NCI-H146 (cell line): ENCODE results near the gene MATK.
A peak's percentile ranks its signal among the peaks of the same experiment; 100 is the strongest.

Source experiments
- DNase-seq: peaks from one replicate; lab custom pipeline; 2025; lab: John Stamatoyannopoulos, UW

MATK gene

GRCh38 chr19:3788996-3789778, 3.0 kb upstream of the MATK start:
- DNase-seq = no peak

DNA sequence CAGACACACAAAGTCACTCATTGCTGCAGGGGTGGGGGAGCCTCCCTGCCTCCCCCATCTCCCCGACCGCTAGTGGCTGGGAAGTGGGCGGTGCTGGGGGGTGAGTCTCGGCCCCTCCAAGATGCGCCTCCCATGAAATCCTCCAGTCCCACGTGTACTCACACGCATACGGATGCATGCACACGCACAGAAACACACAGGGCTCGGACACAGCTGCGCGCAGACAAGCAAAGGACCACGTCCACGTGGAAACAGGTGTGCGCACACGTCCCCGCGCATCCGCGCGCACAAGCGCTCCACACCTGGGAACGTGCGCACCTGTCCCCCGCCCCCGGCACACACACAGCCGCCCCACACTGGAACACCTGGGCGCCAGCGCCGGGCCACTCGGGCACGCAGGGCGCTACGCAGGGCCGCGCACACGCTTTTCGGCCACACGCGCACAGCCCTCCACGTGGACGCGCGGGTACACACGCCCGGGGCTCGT, 687 bp downstream of the MATK start:
- DNase-seq = peak; percentile 45

GRCh38 chr19:3784607-3785450, 1.4 kb downstream of the MATK start:
- no peak for DNase-seq

- DNase-seq = no peak
Measured at GRCh38 chr19:3783660-3784584, 2.3 kb downstream of the MATK start.

- DNase-seq = no peak
Measured at GRCh38 chr19:3782903-3783302, 3.3 kb downstream of the MATK start.

- no peak for DNase-seq
Measured at GRCh38 chr19:3782330-3782729, 3.9 kb downstream of the MATK start.

DNA sequence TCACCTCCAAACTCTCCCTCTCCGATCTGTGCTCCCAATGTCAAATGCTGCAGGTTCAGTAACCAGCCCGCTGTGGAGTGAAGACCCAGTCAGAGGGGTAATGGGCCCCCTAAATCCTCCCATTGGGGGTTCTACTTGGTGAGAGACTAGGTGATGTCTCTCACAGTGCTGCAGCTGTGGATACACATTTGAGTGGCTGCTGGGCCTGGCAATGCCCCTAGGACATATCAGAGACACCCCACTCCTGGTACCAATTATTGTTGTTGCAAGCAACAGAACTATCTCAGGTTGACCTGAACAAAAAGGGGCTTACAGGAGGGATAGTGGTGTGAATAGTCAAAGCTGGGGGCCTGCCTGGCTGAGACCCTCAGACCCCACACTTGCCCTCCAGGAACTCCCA, 4.6 kb downstream of the MATK start:
- DNase-seq = no peak

DNA sequence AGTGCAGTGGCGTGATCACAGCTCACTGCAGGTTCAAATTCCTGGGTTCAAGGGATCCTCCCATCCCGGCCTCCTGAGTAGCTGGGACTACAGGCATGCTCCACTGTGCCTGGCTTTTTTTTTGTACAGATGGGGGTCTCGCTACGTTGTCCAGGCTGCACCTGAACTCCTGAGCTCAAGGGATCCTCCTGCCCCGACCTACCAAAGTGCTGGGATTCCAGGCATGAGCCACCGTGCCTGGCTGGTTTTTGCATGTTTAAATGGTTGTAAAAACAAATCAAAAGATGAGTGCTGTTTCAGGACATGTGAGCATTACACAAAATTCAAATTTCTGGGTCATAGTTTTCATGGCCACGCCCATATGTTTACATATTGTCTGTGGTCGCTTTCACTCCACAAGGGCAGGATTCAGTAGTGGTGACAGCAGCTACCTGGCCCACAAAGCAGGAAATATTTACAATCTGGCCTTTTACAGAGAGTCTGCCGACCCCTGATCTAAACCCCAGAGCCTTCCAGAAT, 5.3 kb downstream of the MATK start:
- DNase-seq = no peak

- DNase-seq = peak; percentile 18
Measured at GRCh38 chr19:3778899-3779723, 7.1 kb downstream of the MATK start.

GRCh38 chr19:3778104-3778867, 7.9 kb downstream of the MATK start:
- no peak for DNase-seq

- no peak for DNase-seq
Measured at GRCh38 chr19:3776479-3777040, 9.6 kb downstream of the MATK start.

DNA sequence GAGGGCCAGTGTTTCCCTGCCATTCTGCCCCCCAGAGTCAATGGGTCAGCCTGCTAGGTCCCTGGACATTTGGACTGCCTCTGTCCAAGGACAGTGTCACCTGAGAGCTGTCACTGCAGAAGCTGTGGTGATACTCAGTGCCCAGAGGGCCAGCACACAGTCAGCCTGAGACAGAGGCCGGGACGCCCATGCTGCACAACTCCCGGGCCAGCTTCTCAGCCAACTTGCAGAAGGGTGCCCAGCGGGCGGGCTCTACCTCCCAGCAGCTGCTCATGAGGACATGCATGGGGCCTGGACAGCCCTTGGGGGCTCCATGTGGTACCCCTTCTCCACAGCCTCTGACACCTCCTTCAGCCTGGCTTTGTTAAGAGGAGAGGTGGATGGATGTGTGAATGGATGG, 10.3 kb downstream of the MATK start:
- no peak for DNase-seq

- no peak for DNase-seq
Measured at GRCh38 chr19:3775374-3775711, 10.8 kb downstream of the MATK start.

- DNase-seq = peak; percentile 34
Measured at GRCh38 chr19:3774621-3775373, 11.4 kb downstream of the MATK start.

GRCh38 chr19:3773814-3774515, 12.2 kb downstream of the MATK start:
- DNase-seq = no peak

DNA sequence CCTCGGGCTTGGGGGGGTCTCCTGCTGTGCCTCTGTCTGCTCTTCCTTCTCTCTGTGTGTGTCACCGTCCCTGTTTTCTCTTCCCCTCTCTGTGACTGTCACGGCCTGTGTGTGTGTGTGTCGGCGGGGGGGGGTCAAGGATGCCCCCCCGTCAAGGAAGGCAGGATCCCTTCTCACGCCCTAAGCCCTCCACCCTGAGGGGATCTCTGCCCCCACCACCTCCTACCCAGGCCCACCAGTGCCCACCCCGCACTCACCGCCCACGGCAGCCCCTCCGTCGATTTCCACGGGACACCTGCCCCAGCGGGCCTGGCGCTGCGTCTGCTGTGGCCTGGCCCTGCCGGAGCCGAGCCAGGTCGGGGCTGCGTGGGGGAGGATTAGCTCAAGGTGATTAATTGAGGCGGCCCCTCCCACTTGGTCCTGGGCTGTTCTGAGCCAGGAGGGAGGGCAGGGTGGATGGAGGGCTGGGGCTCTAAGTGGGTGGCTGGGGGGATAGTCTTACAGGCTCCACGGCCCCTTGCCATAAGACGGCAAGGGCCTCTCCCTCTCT, 14.2 kb downstream of the MATK start, which contains the start of gene RAX2:
TSS of gene RAX2 (minus strand) at position 323 of the 550 bp plus-strand sequence. CDS start 486 bp downstream, outside the sequence.
- no peak for DNase-seq

- DNase-seq = no peak
Measured at GRCh38 chr19:3771000-3771905, 14.9 kb downstream of the MATK start.
